ENCODE data around the gene PPARG. TPM values are rescaled to one million over a fixed set of nuclear protein-coding genes. Genes with fewer than 3 reads are reported as not detected.

Gene PPARG
- total and polyA plus RNA-seq, 2 of the 13 experiments (the other 11 are each of a cell fraction or from before 2014, with no cell fraction given), result 13.9 to 58.3 TPM

DNA sequence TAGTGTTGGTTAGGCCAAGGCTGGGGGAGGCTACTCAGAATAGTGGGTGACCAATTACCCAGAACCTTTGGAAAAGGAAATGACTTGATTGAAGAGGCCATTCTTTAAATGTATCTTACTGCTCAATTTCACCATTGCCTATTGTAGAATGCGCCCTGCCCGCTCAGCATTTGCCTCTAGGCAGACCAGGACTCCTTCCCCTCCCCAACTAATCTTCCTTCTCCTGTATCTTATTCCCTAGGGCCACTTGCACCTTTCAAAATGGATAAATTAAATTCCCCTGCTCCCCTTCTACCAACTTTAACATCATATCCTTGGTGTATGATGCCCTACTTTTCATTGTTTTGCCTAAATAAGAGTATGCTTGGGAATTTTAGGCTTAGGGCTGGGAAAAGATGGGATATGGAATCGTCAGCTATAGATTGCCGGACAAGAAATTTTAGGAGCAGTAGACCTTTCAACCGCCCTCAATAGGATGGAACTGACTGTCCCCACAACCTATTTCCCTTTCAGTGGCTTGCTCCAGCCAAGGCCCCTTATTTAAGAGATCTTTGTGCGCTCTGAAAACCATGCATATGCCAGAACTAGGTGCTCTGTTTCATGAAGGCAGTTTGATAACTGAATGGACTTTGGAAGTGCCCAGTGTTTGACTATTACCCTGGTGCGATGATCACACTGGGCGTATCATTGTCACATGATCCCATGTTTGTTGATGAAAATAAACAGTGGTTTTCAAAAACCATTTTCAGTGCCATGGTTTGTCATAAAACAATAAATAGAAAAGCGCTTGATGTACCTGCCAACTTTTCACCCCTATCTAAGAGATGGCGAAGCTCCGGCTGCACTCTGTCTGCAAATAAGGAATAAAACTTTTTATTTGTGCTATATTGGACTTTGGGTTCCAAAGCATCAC, 121.1 kb downstream of the PPARG start (continued):
- TF ChIP-seq EP300 (IDR thresholded peaks at IDR 0.05; ENCODE audit: low read depth in 2 of 2, low read length in 2 of 2) (peak in 1 of 2 experiments; percentile 90; a peak in 2 of 4 replicates), EP300 (CRISPR knock-in tag; IDR thresholded peaks at IDR 0.05; ENCODE audit: borderline replicate concordance) (peak; percentile 74; the same call in 1 of the 2 replicates), ZNF614 (CRISPR knock-in tag; IDR thresholded peaks at IDR 0.05; ENCODE audit: borderline replicate concordance) (peak; percentile 43; the same call in 1 of the 2 replicates), SAP130 (CRISPR knock-in tag; IDR thresholded peaks at IDR 0.05; ENCODE audit: low read depth) (peak; percentile 50), ZNF121 (CRISPR knock-in tag; IDR thresholded peaks at IDR 0.05) (no peak), ESRRA (CRISPR knock-in tag; IDR thresholded peaks at IDR 0.05; ENCODE audit: low read depth) (no peak), NKX3-1 (CRISPR knock-in tag; IDR thresholded peaks at IDR 0.05) (no peak), MBNL3 (CRISPR knock-in tag; conservative IDR thresholded peaks at IDR 0.05) (no peak), NR1H2 (CRISPR knock-in tag; IDR thresholded peaks at IDR 0.05; ENCODE audit: borderline replicate concordance, low read depth) (no peak), ZMAT5 (CRISPR knock-in tag; IDR thresholded peaks at IDR 0.05; ENCODE audit: borderline replicate concordance, low read depth) (no peak), DMAP1 (CRISPR knock-in tag; IDR thresholded peaks at IDR 0.05) (peak; percentile 35; the same call in 1 of the 2 replicates), ZNF446 (CRISPR knock-in tag; IDR thresholded peaks at IDR 0.05) (no peak), YY1 (IDR thresholded peaks at IDR 0.05; ENCODE audit: insufficient read depth, insufficient replicate concordance, low read depth, low read length) (no peak), SP140L (CRISPR knock-in tag; IDR thresholded peaks at IDR 0.05; ENCODE audit: borderline replicate concordance) (no peak), HDAC2 (CRISPR knock-in tag; IDR thresholded peaks at IDR 0.05) (peak; percentile 59; the same call in 1 of the 2 replicates), ZNF460 (CRISPR knock-in tag; IDR thresholded peaks at IDR 0.05; ENCODE audit: borderline replicate concordance) (no peak), FOXP1 (IDR thresholded peaks at IDR 0.05) (no peak), FOXP1 (CRISPR knock-in tag; IDR thresholded peaks at IDR 0.05) (peak; percentile 93), HNF4A (CRISPR knock-in tag; IDR thresholded peaks at IDR 0.05) (peak; percentile 96), SMAD1 (CRISPR knock-in tag; IDR thresholded peaks at IDR 0.05; ENCODE audit: borderline replicate concordance, low read depth) (no peak), SOX5 (CRISPR knock-in tag; IDR thresholded peaks at IDR 0.05; ENCODE audit: borderline replicate concordance) (peak; percentile 79; the same call in 1 of the 2 replicates)
- TF ChIP-seq, protein P1, sequence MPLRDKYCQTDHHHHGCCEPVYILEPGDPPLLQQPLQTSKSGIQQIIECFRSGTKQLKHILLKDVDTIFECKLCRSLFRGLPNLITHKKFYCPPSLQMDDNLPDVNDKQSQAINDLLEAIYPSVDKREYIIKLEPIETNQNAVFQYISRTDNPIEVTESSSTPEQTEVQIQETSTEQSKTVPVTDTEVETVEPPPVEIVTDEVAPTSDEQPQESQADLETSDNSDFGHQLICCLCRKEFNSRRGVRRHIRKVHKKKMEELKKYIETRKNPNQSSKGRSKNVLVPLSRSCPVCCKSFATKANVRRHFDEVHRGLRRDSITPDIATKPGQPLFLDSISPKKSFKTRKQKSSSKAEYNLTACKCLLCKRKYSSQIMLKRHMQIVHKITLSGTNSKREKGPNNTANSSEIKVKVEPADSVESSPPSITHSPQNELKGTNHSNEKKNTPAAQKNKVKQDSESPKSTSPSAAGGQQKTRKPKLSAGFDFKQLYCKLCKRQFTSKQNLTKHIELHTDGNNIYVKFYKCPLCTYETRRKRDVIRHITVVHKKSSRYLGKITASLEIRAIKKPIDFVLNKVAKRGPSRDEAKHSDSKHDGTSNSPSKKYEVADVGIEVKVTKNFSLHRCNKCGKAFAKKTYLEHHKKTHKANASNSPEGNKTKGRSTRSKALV (CRISPR knock-in tag; IDR thresholded peaks at IDR 0.05), result 0 out of 2 replicates have a peak, but pooled peaks have one; percentile 32
- TF ChIP-seq, protein P2, sequence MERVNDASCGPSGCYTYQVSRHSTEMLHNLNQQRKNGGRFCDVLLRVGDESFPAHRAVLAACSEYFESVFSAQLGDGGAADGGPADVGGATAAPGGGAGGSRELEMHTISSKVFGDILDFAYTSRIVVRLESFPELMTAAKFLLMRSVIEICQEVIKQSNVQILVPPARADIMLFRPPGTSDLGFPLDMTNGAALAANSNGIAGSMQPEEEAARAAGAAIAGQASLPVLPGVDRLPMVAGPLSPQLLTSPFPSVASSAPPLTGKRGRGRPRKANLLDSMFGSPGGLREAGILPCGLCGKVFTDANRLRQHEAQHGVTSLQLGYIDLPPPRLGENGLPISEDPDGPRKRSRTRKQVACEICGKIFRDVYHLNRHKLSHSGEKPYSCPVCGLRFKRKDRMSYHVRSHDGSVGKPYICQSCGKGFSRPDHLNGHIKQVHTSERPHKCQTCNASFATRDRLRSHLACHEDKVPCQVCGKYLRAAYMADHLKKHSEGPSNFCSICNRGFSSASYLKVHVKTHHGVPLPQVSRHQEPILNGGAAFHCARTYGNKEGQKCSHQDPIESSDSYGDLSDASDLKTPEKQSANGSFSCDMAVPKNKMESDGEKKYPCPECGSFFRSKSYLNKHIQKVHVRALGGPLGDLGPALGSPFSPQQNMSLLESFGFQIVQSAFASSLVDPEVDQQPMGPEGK (CRISPR knock-in tag; IDR thresholded peaks at IDR 0.05), result peak; percentile 54; the same call in 1 of the 2 replicates
- TF ChIP-seq, protein P3, sequence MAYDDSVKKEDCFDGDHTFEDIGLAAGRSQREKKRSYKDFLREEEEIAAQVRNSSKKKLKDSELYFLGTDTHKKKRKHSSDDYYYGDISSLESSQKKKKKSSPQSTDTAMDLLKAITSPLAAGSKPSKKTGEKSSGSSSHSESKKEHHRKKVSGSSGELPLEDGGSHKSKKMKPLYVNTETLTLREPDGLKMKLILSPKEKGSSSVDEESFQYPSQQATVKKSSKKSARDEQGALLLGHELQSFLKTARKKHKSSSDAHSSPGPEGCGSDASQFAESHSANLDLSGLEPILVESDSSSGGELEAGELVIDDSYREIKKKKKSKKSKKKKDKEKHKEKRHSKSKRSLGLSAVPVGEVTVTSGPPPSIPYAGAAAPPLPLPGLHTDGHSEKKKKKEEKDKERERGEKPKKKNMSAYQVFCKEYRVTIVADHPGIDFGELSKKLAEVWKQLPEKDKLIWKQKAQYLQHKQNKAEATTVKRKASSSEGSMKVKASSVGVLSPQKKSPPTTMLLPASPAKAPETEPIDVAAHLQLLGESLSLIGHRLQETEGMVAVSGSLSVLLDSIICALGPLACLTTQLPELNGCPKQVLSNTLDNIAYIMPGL (CRISPR knock-in tag; IDR thresholded peaks at IDR 0.05; ENCODE audit: borderline replicate concordance in 1 of 2, low read depth in 1 of 2), result 0 out of 4 replicates have a peak, but pooled peaks of 1 of the 2 experiments have one; percentile 29

Measured in HepG2 (cell line).